Measurements from ENCODE around the gene AMHR2. TPM values are rescaled to one million over a fixed set of nuclear protein-coding genes. Genes with fewer than 3 reads are reported as not detected.
"Not testable (repeated sequence)": the region's sequence is repeated elsewhere in the genome, so short reads cannot be mapped to it uniquely, and the experiment has no call there.

The AMHR2 gene
- total RNA-seq, 4 donors from 2014 or later = 0.23 TPM; not detected in 3

GRCh38 chr12:53419756-53420155 is 3.9 kb upstream of the AMHR2 start:
- WGBS = 85% methylated on average over 2 of the region's 2 CpGs
- no peaks in the 10 kb centered on the region for H3K27me3 ChIP-seq
- peaks cover 12% of the 10 kb centered on the region for H3K4me1 ChIP-seq
- no peaks in the 10 kb centered on the region for H3K36me3 ChIP-seq
- no peak for DNase-seq (ENCODE audit: low spot score in 2 of 2)
- no peak overlapping the region for H3K27ac ChIP-seq
- TF ChIP-seq POLR2A (IDR thresholded peaks at IDR 0.05) (no peak), POLR2AphosphoS5 (IDR thresholded peaks at IDR 0.05) (no peak), EP300 (IDR thresholded peaks at IDR 0.05) (no peak)
- TF ChIP-seq, protein P1, sequence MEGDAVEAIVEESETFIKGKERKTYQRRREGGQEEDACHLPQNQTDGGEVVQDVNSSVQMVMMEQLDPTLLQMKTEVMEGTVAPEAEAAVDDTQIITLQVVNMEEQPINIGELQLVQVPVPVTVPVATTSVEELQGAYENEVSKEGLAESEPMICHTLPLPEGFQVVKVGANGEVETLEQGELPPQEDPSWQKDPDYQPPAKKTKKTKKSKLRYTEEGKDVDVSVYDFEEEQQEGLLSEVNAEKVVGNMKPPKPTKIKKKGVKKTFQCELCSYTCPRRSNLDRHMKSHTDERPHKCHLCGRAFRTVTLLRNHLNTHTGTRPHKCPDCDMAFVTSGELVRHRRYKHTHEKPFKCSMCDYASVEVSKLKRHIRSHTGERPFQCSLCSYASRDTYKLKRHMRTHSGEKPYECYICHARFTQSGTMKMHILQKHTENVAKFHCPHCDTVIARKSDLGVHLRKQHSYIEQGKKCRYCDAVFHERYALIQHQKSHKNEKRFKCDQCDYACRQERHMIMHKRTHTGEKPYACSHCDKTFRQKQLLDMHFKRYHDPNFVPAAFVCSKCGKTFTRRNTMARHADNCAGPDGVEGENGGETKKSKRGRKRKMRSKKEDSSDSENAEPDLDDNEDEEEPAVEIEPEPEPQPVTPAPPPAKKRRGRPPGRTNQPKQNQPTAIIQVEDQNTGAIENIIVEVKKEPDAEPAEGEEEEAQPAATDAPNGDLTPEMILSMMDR (IDR thresholded peaks at IDR 0.05) = no peak
- H3K4me3 ChIP-seq = no peak overlapping the region
- no peaks in the 10 kb centered on the region for H3K9me3 ChIP-seq

DNA sequence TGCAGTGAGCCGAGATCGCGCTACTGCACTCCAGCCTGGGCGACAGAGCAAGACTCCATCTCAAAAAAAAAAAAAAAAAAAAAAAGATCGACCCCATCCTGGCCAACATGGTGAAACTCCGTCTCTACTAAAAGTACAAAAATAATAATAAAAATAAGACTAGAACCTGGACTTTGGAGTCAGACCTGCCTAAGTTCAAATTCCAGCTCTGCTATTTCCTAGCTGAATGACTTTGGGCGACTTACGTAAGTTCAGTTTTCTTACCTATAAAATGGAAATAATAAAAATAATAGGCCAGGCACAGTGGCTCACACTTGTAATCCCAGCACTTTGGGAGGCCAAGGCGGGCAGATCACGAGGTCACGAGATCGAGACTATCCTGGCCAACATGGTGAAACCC is 1.4 kb upstream of the AMHR2 start:
- H3K36me3 ChIP-seq, H3K4me1 ChIP-seq: not testable (repeated sequence)

DNA sequence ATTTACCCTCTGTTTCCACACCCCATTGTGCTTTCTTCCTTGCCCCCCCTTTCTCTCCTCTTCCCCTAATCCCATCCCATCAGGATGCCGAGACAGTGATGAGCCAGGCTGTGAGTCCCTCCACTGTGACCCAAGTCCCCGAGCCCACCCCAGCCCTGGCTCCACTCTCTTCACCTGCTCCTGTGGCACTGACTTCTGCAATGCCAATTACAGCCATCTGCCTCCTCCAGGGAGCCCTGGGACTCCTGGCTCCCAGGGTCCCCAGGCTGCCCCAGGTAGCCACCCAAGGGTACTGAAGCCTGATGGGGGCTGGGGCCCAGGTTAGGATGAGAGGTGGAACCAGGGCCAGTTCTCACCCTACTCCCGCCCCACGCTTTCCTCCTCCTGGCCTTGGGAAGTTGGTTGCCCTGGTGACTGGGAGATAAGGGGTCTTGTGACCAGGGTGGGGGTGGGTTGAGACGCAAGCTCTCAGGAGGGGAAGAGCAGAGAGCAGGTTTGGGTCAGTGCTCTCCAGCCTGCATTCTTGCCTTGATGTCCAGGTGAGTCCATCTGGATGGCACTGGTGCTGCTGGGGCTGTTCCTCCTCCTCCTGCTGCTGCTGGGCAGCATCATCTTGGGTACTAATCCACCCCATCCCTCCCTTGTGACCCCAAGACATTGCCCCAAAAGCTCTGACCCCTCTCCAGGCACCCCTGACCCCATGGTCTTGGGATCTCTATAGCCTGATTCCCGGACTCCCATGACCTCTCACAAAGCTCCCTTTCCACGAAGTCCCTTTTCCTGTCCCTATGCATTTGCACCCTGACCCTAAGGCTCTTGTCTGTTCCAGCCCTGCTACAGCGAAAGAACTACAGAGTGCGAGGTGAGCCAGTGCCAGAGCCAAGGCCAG is 1.2 kb downstream of the AMHR2 start:
- TF ChIP-seq POLR2A (IDR thresholded peaks at IDR 0.05) (no peak), EP300 (IDR thresholded peaks at IDR 0.05) (no peak)
- TF ChIP-seq, protein P1 (IDR thresholded peaks at IDR 0.05) = no peak
- WGBS = 94% methylated on average over 9 of the region's 9 CpGs
- no peak for DNase-seq (ENCODE audit: low spot score in 2 of 2)
- H3K27ac ChIP-seq = no peak overlapping the region
- no peak overlapping the region for H3K4me3 ChIP-seq
- no peaks in the 10 kb centered on the region for H3K27me3 ChIP-seq
- H3K4me1 ChIP-seq = peaks cover 8% of the 10 kb centered on the region
- H3K36me3 ChIP-seq = no peaks in the 10 kb centered on the region
- no peaks in the 10 kb centered on the region for H3K9me3 ChIP-seq

More for the DNA sequence above, 1.4 kb upstream of the AMHR2 start:
- not testable (repeated sequence) for H3K27me3 ChIP-seq; H3K9me3 ChIP-seq; DNase-seq (ENCODE audit: low spot score in 2 of 2); H3K4me3 ChIP-seq; H3K27ac ChIP-seq
- 94% methylated on average over 12 of the region's 12 CpGs for WGBS

GRCh38 chr12:53425515-53426150 is 2.0 kb downstream of the AMHR2 start:
- no peak overlapping the region for H3K4me3 ChIP-seq
- DNase-seq (ENCODE audit: low spot score in 2 of 2) = no peak
- no peaks in the 10 kb centered on the region for H3K36me3 ChIP-seq
- no peak for TF ChIP-seq POLR2A (IDR thresholded peaks at IDR 0.05)
- TF ChIP-seq EP300 (IDR thresholded peaks at IDR 0.05) = no peak
- TF ChIP-seq, protein P1 (IDR thresholded peaks at IDR 0.05) = no peak
- no peak for TF ChIP-seq POLR2AphosphoS5 (IDR thresholded peaks at IDR 0.05)
- H3K9me3 ChIP-seq = no peaks in the 10 kb centered on the region
- H3K27me3 ChIP-seq = no peaks in the 10 kb centered on the region
- WGBS = 87% methylated on average over 10 of the region's 11 CpGs
- no peak overlapping the region for H3K27ac ChIP-seq
- peaks cover 8% of the 10 kb centered on the region for H3K4me1 ChIP-seq

DNA sequence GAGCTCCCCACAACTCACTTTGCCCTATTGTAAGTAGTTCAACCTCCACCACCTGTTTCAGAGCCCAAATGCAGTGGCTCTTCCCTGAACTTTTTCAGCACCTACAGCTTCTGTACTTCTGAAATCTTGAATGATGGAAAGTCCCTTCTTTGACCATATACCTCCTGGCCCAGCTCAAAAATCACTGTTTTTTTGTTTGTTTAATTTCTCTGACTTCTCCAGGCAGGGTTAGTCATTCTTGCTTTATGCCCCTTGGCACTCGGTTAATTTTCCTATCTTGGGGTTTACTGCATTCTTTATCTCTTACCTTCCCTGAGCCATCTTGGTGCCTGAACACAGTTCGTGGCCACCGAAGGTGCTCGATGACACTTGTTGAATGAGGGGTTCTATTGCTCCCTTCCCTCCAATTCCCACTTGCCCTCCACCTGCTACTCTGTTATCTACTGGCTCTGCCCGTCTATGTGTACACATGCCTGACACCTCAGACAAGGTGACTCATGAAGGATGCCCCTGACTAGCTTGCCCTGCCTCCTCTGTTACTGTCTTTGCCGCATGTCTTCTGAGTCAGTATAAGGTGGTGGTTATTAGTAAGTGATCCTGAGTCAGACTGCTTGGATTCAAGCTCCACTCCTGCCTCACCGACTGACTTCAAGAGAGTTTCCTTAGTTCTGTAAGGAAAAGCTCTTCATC is 4.4 kb downstream of the AMHR2 start:
- no peak for DNase-seq (ENCODE audit: low spot score in 2 of 2)
- Histone ChIP-seq H3K4me3 (no peak overlapping the region), H3K27ac (no peak overlapping the region), H3K27me3 (no peaks in the 10 kb centered on the region), H3K4me1 (no peaks in the 10 kb centered on the region), H3K36me3 (no peaks in the 10 kb centered on the region), H3K9me3 (no peaks in the 10 kb centered on the region)
- 72% methylated on average over 7 of the region's 7 CpGs for WGBS
- no peak for TF ChIP-seq POLR2AphosphoS5 (IDR thresholded peaks at IDR 0.05)
- TF ChIP-seq, protein P1 (IDR thresholded peaks at IDR 0.05) = no peak
- TF ChIP-seq EP300 (IDR thresholded peaks at IDR 0.05) = no peak
- TF ChIP-seq POLR2A (IDR thresholded peaks at IDR 0.05) = no peak

Data from suprapubic skin (tissue), 4 donors.